ENCODE measurements around the gene JOSD2.

GRCh38 chr19:50537769-50538230, 26.8 kb upstream of the JOSD2 start:
- TF ChIP-seq CTCF (conservative IDR thresholded peaks at IDR 0.05 in 1 of 2, IDR thresholded peaks at IDR 0.05 in 1 of 2; ENCODE audit: extremely low read depth in 1 of 2, insufficient read depth in 1 of 2, low read depth in 1 of 2, low read length in 2 of 2): peak; percentile 87
- TF ChIP-seq EZH2 (IDR thresholded peaks at IDR 0.05; ENCODE audit: borderline replicate concordance, low read length): no peak
